IMR-90 (cell line): ENCODE results near the gene E2F4. TPM values are rescaled to one million over a fixed set of nuclear protein-coding genes. Genes with fewer than 3 reads are reported as not detected.

Source experiments
- ATAC-seq: fragments of 200-7000 bp; cut with Tn5 transposase; 2 replicates; pipeline ENCODE4 v1.9.1; 2020; ENCODE audit warnings: low read depth, mild to moderate bottlenecking, moderate library complexity
- BruUV-seq: library from RNA; stranded (reverse); fragments of 400-500 nt; replicated peaks from 2 replicates; lab custom pipeline; 2021; lab: Mats Ljungman, UMichigan
- CTCF ChIA-PET: fragments of 300-600 bp; formaldehyde crosslinking; extraction: SDS; loops from one replicate; lab custom pipeline; 2021; ENCODE audit warnings: antibody characterized with exemption; lab: Yijun Ruan, JAX
- POLR2A ChIA-PET: fragments of 300-600 bp; sonication (Branson Sonifier 250); formaldehyde crosslinking; loops from one replicate; lab custom pipeline; 2022; ENCODE audit warnings: antibody characterized with exemption; ENCODE audit not compliant: unreplicated experiment; lab: Charles Lee
- DNase-seq: peaks from one replicate; pipeline ENCODE4 v3.0.0; 2013
- H2AFZ ChIP-seq: replicated peaks from 2 replicates; pipeline ENCODE3; 2013; ENCODE audit warnings: low read length, mild to moderate bottlenecking; ENCODE audit not compliant: poor library complexity
- H2AK5ac ChIP-seq: 2 replicates; pipeline ENCODE4 v1.6.1; 2013; ENCODE audit warnings: low read depth, low read length, inconsistent platforms
- H2AK9ac ChIP-seq: replicated peaks from 2 replicates; pipeline ENCODE3; 2013; ENCODE audit warnings: mild to moderate bottlenecking, low read depth, low read length, moderate library complexity; ENCODE audit not compliant: poor library complexity
- H2BK120ac ChIP-seq: 2 replicates; pipeline ENCODE4 v1.6.1; 2013; ENCODE audit warnings: low read depth, low read length, inconsistent platforms
- H2BK15ac ChIP-seq: 3 replicates; pipeline ENCODE4 v1.6.1; 2013; ENCODE audit warnings: low read depth, low read length, inconsistent platforms
- H2BK20ac ChIP-seq: 2 replicates; pipeline ENCODE4 v1.6.1; 2013; ENCODE audit warnings: low read depth, mild to moderate bottlenecking, inconsistent platforms, low read length, moderate library complexity
- H2BK5ac ChIP-seq: 2 replicates; pipeline ENCODE4 v1.6.1; 2013; ENCODE audit warnings: mild to moderate bottlenecking, low read depth, low read length, inconsistent platforms; ENCODE audit not compliant: poor library complexity, severe bottlenecking
- H3K14ac ChIP-seq: replicated peaks from 2 replicates; pipeline ENCODE4 v1.6.1; 2013; ENCODE audit warnings: low read depth, low read length, inconsistent platforms
- H3K18ac ChIP-seq: 2 replicates; pipeline ENCODE4 v1.6.1; 2013; ENCODE audit warnings: low read depth, low read length, control low read depth
- H3K23ac ChIP-seq: 2 replicates; pipeline ENCODE4 v1.6.1; 2013; ENCODE audit warnings: low read depth, low read length, inconsistent platforms
- H3K27ac ChIP-seq: 2 replicates; pipeline ENCODE4 v1.5.1; 2013; ENCODE audit warnings: mild to moderate bottlenecking, control low read depth, low read length; ENCODE audit not compliant: insufficient read depth
- H3K27me3 ChIP-seq: 2 replicates; pipeline ENCODE4 v1.6.1; 2013; ENCODE audit warnings: low read length; ENCODE audit not compliant: control insufficient read depth, insufficient read depth
- H3K36me3 ChIP-seq: 2 replicates; pipeline ENCODE4 v1.6.1; 2013; ENCODE audit warnings: low read length, mixed read lengths; ENCODE audit not compliant: control insufficient read depth, insufficient read depth
- H3K4ac ChIP-seq: 2 replicates; pipeline ENCODE4 v1.6.1; 2013; ENCODE audit warnings: low read depth, low read length, inconsistent platforms
- H3K4me1 ChIP-seq: 2 replicates; pipeline ENCODE4 v1.6.1; 2013; ENCODE audit warnings: low read length, mixed read lengths; ENCODE audit not compliant: control insufficient read depth, insufficient read depth
- H3K4me2 ChIP-seq: 2 replicates; pipeline ENCODE4 v1.6.1; 2013; ENCODE audit warnings: low read depth, mild to moderate bottlenecking, control low read depth, low read length, moderate library complexity
- H3K4me3 ChIP-seq: 2 replicates; pipeline ENCODE4 v1.5.1; 2013; ENCODE audit warnings: low read depth, mild to moderate bottlenecking, control low read depth, low read length, moderate library complexity; ENCODE audit not compliant: insufficient read depth
- H3K56ac ChIP-seq: 2 replicates; pipeline ENCODE4 v1.6.1; 2013; ENCODE audit warnings: low read length, inconsistent platforms; ENCODE audit not compliant: insufficient read depth; ENCODE audit errors: extremely low read depth
- H3K79me1 ChIP-seq, 2 experiments: 2 replicates each; pipeline ENCODE4 v1.6.1; 2013; ENCODE audit warnings: low read length in 2 of 2, inconsistent platforms in 1 of 2, low read depth in 1 of 2
- H3K9ac ChIP-seq: 2 replicates; pipeline ENCODE4 v1.6.1; 2013; ENCODE audit warnings: low read depth, low read length, control low read depth
- H3K9me1 ChIP-seq: 2 replicates; pipeline ENCODE4 v1.6.1; 2013; ENCODE audit warnings: low read length, inconsistent platforms; ENCODE audit not compliant: insufficient read depth
- H3K9me3 ChIP-seq: 2 replicates; pipeline ENCODE4 v1.6.1; 2013; ENCODE audit warnings: low read length; ENCODE audit not compliant: control insufficient read depth, insufficient read depth
- H4K20me1 ChIP-seq: 2 replicates; pipeline ENCODE4 v1.6.1; 2013; ENCODE audit warnings: low read length, inconsistent platforms; ENCODE audit not compliant: insufficient read depth
- H4K5ac ChIP-seq: 2 replicates; pipeline ENCODE4 v1.6.1; 2013; ENCODE audit warnings: mild to moderate bottlenecking, low read depth, low read length, control low read depth
- H4K8ac ChIP-seq, 2 experiments: 2 replicates each; pipeline ENCODE4 v1.6.1; 2013; ENCODE audit warnings: low read depth in 2 of 2, low read length in 2 of 2, control low read depth in 1 of 2, inconsistent platforms in 1 of 2
- H4K91ac ChIP-seq: 2 replicates; pipeline ENCODE4 v1.6.1; 2013; ENCODE audit warnings: low read depth, low read length, inconsistent platforms; ENCODE audit not compliant: insufficient read depth
- BHLHE40 ChIP-seq: fragments of 150-350 bp; IDR thresholded peaks from 2 replicates; pipeline ENCODE4 v1.6.1; 2016; ENCODE audit warnings: mild to moderate bottlenecking, low read depth, low read length
- CEBPB ChIP-seq: IDR thresholded peaks from 2 replicates; pipeline ENCODE4 v1.6.1; 2012; ENCODE audit warnings: low read depth, low read length, improper control_type of control experiment
- CHD1 ChIP-seq: IDR thresholded peaks from 2 replicates; pipeline ENCODE4 v1.6.1; 2012; ENCODE audit warnings: low read depth, low read length, improper control_type of control experiment
- FOS ChIP-seq: fragments of 150-350 bp; IDR thresholded peaks from 2 replicates; pipeline ENCODE4 v1.6.1; 2016; ENCODE audit warnings: low read depth, low read length
- MAFK ChIP-seq: IDR thresholded peaks from 2 replicates; pipeline ENCODE4 v1.6.1; 2012; ENCODE audit warnings: low read depth, low read length, improper control_type of control experiment
- MXI1 ChIP-seq: IDR thresholded peaks from 2 replicates; pipeline ENCODE4 v1.6.1; 2012; ENCODE audit warnings: low read depth, mild to moderate bottlenecking, low read length, moderate library complexity, borderline replicate concordance
- POLR2A ChIP-seq: IDR thresholded peaks from 2 replicates; pipeline ENCODE4 v1.6.1; 2012; ENCODE audit warnings: mild to moderate bottlenecking, low read depth, low read length
- RAD21 ChIP-seq: IDR thresholded peaks from 2 replicates; pipeline ENCODE4 v1.6.1; 2012; ENCODE audit warnings: low read length, improper control_type of control experiment
- RCOR1 ChIP-seq: IDR thresholded peaks from 2 replicates; pipeline ENCODE4 v1.6.1; 2012; ENCODE audit warnings: mild to moderate bottlenecking, low read length, improper control_type of control experiment; ENCODE audit not compliant: insufficient replicate concordance
- RFX5 ChIP-seq: IDR thresholded peaks from 2 replicates; pipeline ENCODE4 v1.8.0; 2012; ENCODE audit warnings: low read depth, mild to moderate bottlenecking, low read length, moderate library complexity
- SMC3 ChIP-seq: fragments of 150-350 bp; IDR thresholded peaks from 2 replicates; pipeline ENCODE4 v1.6.1; 2016; ENCODE audit warnings: low read depth, mild to moderate bottlenecking, antibody characterized with exemption, low read length, moderate library complexity
- USF2 ChIP-seq: fragments of 150-350 bp; IDR thresholded peaks from 2 replicates; pipeline ENCODE4 v1.6.1; 2017; ENCODE audit warnings: mild to moderate bottlenecking, antibody characterized with exemption, low read length, low read depth
- WGBS, 2 experiments: methylation state at CpG; one replicate each; pipeline versions ENCODE4 v1.1.5 to v1.1.7; 2013; ENCODE audit warnings: missing lambda C conversion rate in 2 of 2; ENCODE audit not compliant: insufficient read length in 1 of 2; ENCODE audit errors: extremely low coverage in 2 of 2; 5-methylcytosine and 5-hydroxymethylcytosine counted together
- dilution Hi-C: fragments of 300-500 bp; cut with HindIII; formaldehyde crosslinking; loops from one replicate; pipeline ENCODE4 v1.14.3; 2018; ENCODE audit warnings: low sequenced_read_pairs; ENCODE audit not compliant: unreplicated experiment
- in situ Hi-C: fragments of 300-500 bp; cut with MboI; formaldehyde crosslinking; loops from 3 replicates; pipeline ENCODE4 v1.14.3; 2019; ENCODE audit warnings: low sequenced_read_pairs, inconsistent platforms, mixed read lengths
- intact Hi-C: fragments of 100-400 bp; cut with micrococcal nuclease; formaldehyde crosslinking; loops from 2 replicates; pipeline ENCODE4 v1.10.0; 2022
- polyA plus RNA-seq, 3 experiments: library from polyadenylated mRNA; depleted of rRNA; stranded (reverse); fragments of >200 nt; gene quantifications; 2 replicates each; pipeline ENCODE4 v1.2.3, GENCODE V29; 2012; ENCODE audit warnings: low replicate concordance in 1 of 3
- total RNA-seq: library from RNA; depleted of rRNA; stranded (reverse); fragments of >200 nt; gene quantifications from 2 replicates; pipeline ENCODE4 v1.2.3, GENCODE V29; 2012

The E2F4 gene
- total and polyA plus RNA-seq, 2 of the 4 experiments (the other 2 are of a cell fraction), result 63.4 to 103 TPM

GRCh38 chr16:67173808-67174705 lies 17.9 kb upstream of the E2F4 start (continued):
- no peak for TF ChIP-seq CHD1
- 0 out of 2 replicates have a peak, but pooled peaks have one; percentile 19 for TF ChIP-seq USF2

GRCh38 chr16:67174706-67175231 lies 17.2 kb upstream of the E2F4 start:
- no peak overlapping the region for H3K4me3 ChIP-seq
- intact Hi-C loops (no loop called here), in situ Hi-C loops (no loop called here), dilution Hi-C loops (no loop called here)
- DNase-seq (no peak), ATAC-seq (no peak)
- H3K27me3 ChIP-seq, result no peaks in the 10 kb centered on the region
- H3K4me2 ChIP-seq, result no peak overlapping the region; the same call in 1 of the 2 replicates
- peak overlapping the region; percentile 95 for H2AK9ac ChIP-seq
- peak overlapping the region; percentile 93 for H2AFZ ChIP-seq
- H4K8ac ChIP-seq, result no peak overlapping the region; a peak in 1 of 4 replicates
- no peak overlapping the region for H3K18ac ChIP-seq
- H3K9ac ChIP-seq, result no peak overlapping the region
- no peak overlapping the region for H2BK120ac ChIP-seq
- no peak overlapping the region for H2BK15ac ChIP-seq
- no peak overlapping the region for H4K91ac ChIP-seq
- H2BK20ac ChIP-seq, result no peak overlapping the region
- H4K5ac ChIP-seq, result no peak overlapping the region
- no peak overlapping the region for H3K27ac ChIP-seq
- no peak overlapping the region for H2BK5ac ChIP-seq
- H3K56ac ChIP-seq, result no peak overlapping the region
- H3K9me3 ChIP-seq, result no peaks in the 10 kb centered on the region
- H4K20me1 ChIP-seq, result peaks cover 25% of the 10 kb centered on the region
- H3K9me1 ChIP-seq, result peaks cover 15% of the 10 kb centered on the region
- BruUV-seq, result no TSS peak
- CTCF ChIA-PET, result no interaction called here
- WGBS, 2 experiments, result 67% methylated on average over 16 of the region's 31 CpGs; no CpG with 5 or more reads in 1 of the 2 experiments
- POLR2A ChIA-PET, result no interaction called here
- H3K23ac ChIP-seq, result no peak overlapping the region
- no peak overlapping the region for H3K14ac ChIP-seq
- peaks cover 11% of the 10 kb centered on the region; the same call in 1 of the 2 replicates for H3K36me3 ChIP-seq
- H3K4me1 ChIP-seq, result peaks cover 28% of the 10 kb centered on the region
- H3K4ac ChIP-seq, result 0 out of 2 replicates have a peak overlapping the region, but pooled peaks have one; percentile 51
- H2AK5ac ChIP-seq, result peak overlapping the region; percentile 16; the same call in 1 of the 2 replicates
- H3K79me1 ChIP-seq, result peaks cover 17 to 47% of the 10 kb centered on the region in 2 experiments; a peak in 3 of 4 replicates
- TF ChIP-seq RAD21 (no peak), MXI1 (no peak), FOS (no peak), SMC3 (no peak), POLR2A (no peak), CEBPB (no peak), MAFK (no peak), USF2 (no peak), RCOR1 (no peak), BHLHE40 (no peak), CHD1 (no peak), RFX5 (no peak)
